ENCODE data around the gene ITIH4. TPM values are rescaled to one million over a fixed set of nuclear protein-coding genes. Genes with fewer than 3 reads are reported as not detected.

The ITIH4 gene
- total RNA-seq, 1 donor from 2014 or later, result 2.8 TPM

GRCh38 chr3:52835766-52836470 is 5.4 kb upstream of the ITIH4 start:
- Histone ChIP-seq H3K79me2 (ENCODE audit: insufficient read depth, low read length) (no peaks in the 10 kb centered on the region), H3K27me3 (ENCODE audit: insufficient read depth, low read length) (no peaks in the 10 kb centered on the region), H2AFZ (ENCODE audit: low read depth, low read length) (no peak overlapping the region), H3K4me3 (ENCODE audit: insufficient read depth, low read depth, low read length) (no peak overlapping the region), H3K27ac (ENCODE audit: low read depth, low read length) (no peak overlapping the region), H4K20me1 (ENCODE audit: insufficient read depth, low read length) (peaks cover 16% of the 10 kb centered on the region), H3K9me3 (ENCODE audit: insufficient read depth, low read depth, low read length) (no peaks in the 10 kb centered on the region), H3K36me3 (ENCODE audit: insufficient read depth, low read length) (no peaks in the 10 kb centered on the region), H3K4me1 (ENCODE audit: insufficient read depth, low read length) (peaks cover 11% of the 10 kb centered on the region), H3K4me2 (ENCODE audit: low read length) (no peak overlapping the region), H3K9ac (ENCODE audit: low read length) (no peak overlapping the region)
- H3K36me3 Mint-ChIP-seq (ENCODE audit: low read depth, unreplicated experiment), result peaks cover 9% of the 10 kb centered on the region
- no peak for DNase-seq (ENCODE audit: low read depth)
- no peak for FAIRE-seq
- peaks cover 4% of the 10 kb centered on the region for H3K27me3 Mint-ChIP-seq (ENCODE audit: low read depth, unreplicated experiment)
- peaks cover 12% of the 10 kb centered on the region for H3K4me1 Mint-ChIP-seq (ENCODE audit: low read depth, unreplicated experiment)
- no peak for TF ChIP-seq EZH2 (IDR thresholded peaks at IDR 0.05; ENCODE audit: insufficient read depth, low read length)
- TF ChIP-seq CTCF (IDR thresholded peaks at IDR 0.05; ENCODE audit: insufficient read depth, low read depth, low read length), result no peak
- H3K27ac Mint-ChIP-seq (ENCODE audit: unreplicated experiment), result no peak overlapping the region
- H3K4me3 Mint-ChIP-seq (ENCODE audit: unreplicated experiment), result no peak overlapping the region
- no peaks in the 10 kb centered on the region for H3K9me3 Mint-ChIP-seq (ENCODE audit: unreplicated experiment)

GRCh38 chr3:52834871-52835501 is 4.5 kb upstream of the ITIH4 start, which contains the start of gene MUSTN1:
MUSTN1 (minus strand) TSS chr3:52835019; CDS start chr3:52834948, 71 bp downstream.
- no peak within 1 kb of the TSS for H3K4me2 ChIP-seq (ENCODE audit: low read length)
- Mint-ChIP-seq H3K36me3 (ENCODE audit: low read depth, unreplicated experiment) (peaks cover 9% of the 10 kb centered on the region), H3K4me3 (ENCODE audit: unreplicated experiment) (no peak within 1 kb of the TSS), H3K27me3 (ENCODE audit: low read depth, unreplicated experiment) (peaks cover 4% of the 10 kb centered on the region), H3K27ac (ENCODE audit: unreplicated experiment) (no peak within 1 kb of the TSS), H3K9me3 (ENCODE audit: unreplicated experiment) (no peaks in the 10 kb centered on the region), H3K4me1 (ENCODE audit: low read depth, unreplicated experiment) (peaks cover 15% of the 10 kb centered on the region)
- H2AFZ ChIP-seq (ENCODE audit: low read depth, low read length), result no peak within 1 kb of the TSS
- no peak for DNase-seq (ENCODE audit: low read depth)
- H3K9ac ChIP-seq (ENCODE audit: low read length), result no peak within 1 kb of the TSS
- H4K20me1 ChIP-seq (ENCODE audit: insufficient read depth, low read length), result peaks cover 16% of the 10 kb centered on the region
- H3K27ac ChIP-seq (ENCODE audit: low read depth, low read length), result no peak within 1 kb of the TSS
- peaks cover 17% of the 10 kb centered on the region for H3K4me1 ChIP-seq (ENCODE audit: insufficient read depth, low read length)
- H3K4me3 ChIP-seq (ENCODE audit: insufficient read depth, low read depth, low read length), result no peak within 1 kb of the TSS
- H3K36me3 ChIP-seq (ENCODE audit: insufficient read depth, low read length), result no peaks in the 10 kb centered on the region
- no peak for FAIRE-seq
- no peak for TF ChIP-seq EZH2 (IDR thresholded peaks at IDR 0.05; ENCODE audit: insufficient read depth, low read length)
- TF ChIP-seq CTCF (IDR thresholded peaks at IDR 0.05; ENCODE audit: insufficient read depth, low read depth, low read length), result no peak
- no peaks in the 10 kb centered on the region for H3K27me3 ChIP-seq (ENCODE audit: insufficient read depth, low read length)
- H3K79me2 ChIP-seq (ENCODE audit: insufficient read depth, low read length), result no peaks in the 10 kb centered on the region
- H3K9me3 ChIP-seq (ENCODE audit: insufficient read depth, low read depth, low read length), result no peaks in the 10 kb centered on the region

- Histone ChIP-seq H2AFZ (ENCODE audit: low read depth, low read length) (no peak overlapping the region), H3K27ac (ENCODE audit: low read depth, low read length) (no peak overlapping the region), H3K36me3 (ENCODE audit: insufficient read depth, low read length) (no peaks in the 10 kb centered on the region), H3K79me2 (ENCODE audit: insufficient read depth, low read length) (no peaks in the 10 kb centered on the region), H3K9me3 (ENCODE audit: insufficient read depth, low read depth, low read length) (no peaks in the 10 kb centered on the region), H3K4me3 (ENCODE audit: insufficient read depth, low read depth, low read length) (no peak overlapping the region), H3K9ac (ENCODE audit: low read length) (no peak overlapping the region), H3K4me1 (ENCODE audit: insufficient read depth, low read length) (peaks cover 17% of the 10 kb centered on the region), H3K27me3 (ENCODE audit: insufficient read depth, low read length) (no peaks in the 10 kb centered on the region), H3K4me2 (ENCODE audit: low read length) (no peak overlapping the region), H4K20me1 (ENCODE audit: insufficient read depth, low read length) (peaks cover 16% of the 10 kb centered on the region)
- peaks cover 11% of the 10 kb centered on the region for H3K27me3 Mint-ChIP-seq (ENCODE audit: low read depth, unreplicated experiment)
- no peak for TF ChIP-seq EZH2 (IDR thresholded peaks at IDR 0.05; ENCODE audit: insufficient read depth, low read length)
- TF ChIP-seq CTCF (IDR thresholded peaks at IDR 0.05; ENCODE audit: insufficient read depth, low read depth, low read length), result no peak
- no peak overlapping the region for H3K27ac Mint-ChIP-seq (ENCODE audit: unreplicated experiment)
- H3K9me3 Mint-ChIP-seq (ENCODE audit: unreplicated experiment), result no peaks in the 10 kb centered on the region
- peaks cover 10% of the 10 kb centered on the region for H3K36me3 Mint-ChIP-seq (ENCODE audit: low read depth, unreplicated experiment)
- DNase-seq (ENCODE audit: low read depth) (no peak), FAIRE-seq (no peak)
- peaks cover 15% of the 10 kb centered on the region for H3K4me1 Mint-ChIP-seq (ENCODE audit: low read depth, unreplicated experiment)
- H3K4me3 Mint-ChIP-seq (ENCODE audit: unreplicated experiment), result no peak overlapping the region
These were observed 2.7 kb upstream of the ITIH4 start for GRCh38 chr3:52833202-52833601.

All from astrocyte (in vitro differentiated cells and primary cell).